Kidney epithelial cell (primary cell): ENCODE results near the gene MFAP4. TPM values are rescaled to one million over a fixed set of nuclear protein-coding genes. Genes with fewer than 3 reads are reported as not detected.
A peak's percentile ranks its signal among the peaks of the same experiment; 100 is the strongest.

Experiments
- DNase-seq: peaks from one replicate; pipeline ENCODE4 v3.0.0-alpha.2; 2010; ENCODE audit warnings: low read depth
- H3K27me3 ChIP-seq: 2 replicates; pipeline ENCODE4 v1.6.0; 2011; ENCODE audit warnings: low read length; ENCODE audit not compliant: control insufficient read depth, insufficient read depth
- H3K36me3 ChIP-seq: 2 replicates; pipeline ENCODE4 v1.5.1; 2011; ENCODE audit warnings: low read length; ENCODE audit not compliant: control insufficient read depth, insufficient read depth
- H3K4me3 ChIP-seq: 2 replicates; pipeline ENCODE4 v1.5.1; 2011; ENCODE audit warnings: low read depth, mild to moderate bottlenecking, control low read depth, low read length
- total RNA-seq: library from RNA; depleted of rRNA; stranded (reverse); fragments of >200 nt; gene quantifications from 2 replicates; pipeline ENCODE4 v1.2.3, GENCODE V29; 2015
- TF ChIP-seq, protein P1 (sequence below): IDR thresholded peaks from 2 replicates; pipeline ENCODE4 v1.5.1; 2011; ENCODE audit warnings: mild to moderate bottlenecking, moderate library complexity, low read length, control low read depth, inconsistent platforms; ENCODE audit not compliant: insufficient read depth, poor library complexity, severe bottlenecking

The MFAP4 gene
- total RNA-seq, 1 donor from 2014 or later, result 1.3 TPM

DNA sequence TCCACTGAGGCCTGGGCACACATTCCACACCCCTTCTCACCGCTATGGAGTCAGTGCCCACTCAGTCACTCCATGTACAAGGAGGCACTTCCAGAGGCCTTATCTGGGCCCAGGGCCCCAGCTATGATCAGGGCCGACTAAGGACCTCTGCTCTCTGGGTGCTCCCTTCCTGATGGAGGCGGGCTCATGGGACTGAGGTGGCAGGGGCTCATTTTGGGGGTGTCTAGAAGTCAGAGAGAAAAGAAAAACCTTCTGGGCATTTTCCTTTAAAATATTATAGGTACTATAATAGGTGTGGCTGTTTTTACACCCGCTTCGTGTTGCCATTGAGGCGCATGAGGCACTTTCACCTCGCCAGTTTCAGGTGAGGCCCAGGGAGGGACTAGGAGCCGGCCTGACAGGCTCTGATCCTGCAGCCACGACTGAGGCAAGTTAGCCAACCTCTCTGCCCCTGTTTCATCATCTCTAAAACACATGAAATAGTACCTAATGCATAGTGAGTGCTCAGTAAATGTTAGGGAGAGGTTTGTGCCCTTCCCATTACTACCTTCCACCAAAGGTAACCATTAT, 38.8 kb downstream of the MFAP4 start:
- TF ChIP-seq, protein P1, sequence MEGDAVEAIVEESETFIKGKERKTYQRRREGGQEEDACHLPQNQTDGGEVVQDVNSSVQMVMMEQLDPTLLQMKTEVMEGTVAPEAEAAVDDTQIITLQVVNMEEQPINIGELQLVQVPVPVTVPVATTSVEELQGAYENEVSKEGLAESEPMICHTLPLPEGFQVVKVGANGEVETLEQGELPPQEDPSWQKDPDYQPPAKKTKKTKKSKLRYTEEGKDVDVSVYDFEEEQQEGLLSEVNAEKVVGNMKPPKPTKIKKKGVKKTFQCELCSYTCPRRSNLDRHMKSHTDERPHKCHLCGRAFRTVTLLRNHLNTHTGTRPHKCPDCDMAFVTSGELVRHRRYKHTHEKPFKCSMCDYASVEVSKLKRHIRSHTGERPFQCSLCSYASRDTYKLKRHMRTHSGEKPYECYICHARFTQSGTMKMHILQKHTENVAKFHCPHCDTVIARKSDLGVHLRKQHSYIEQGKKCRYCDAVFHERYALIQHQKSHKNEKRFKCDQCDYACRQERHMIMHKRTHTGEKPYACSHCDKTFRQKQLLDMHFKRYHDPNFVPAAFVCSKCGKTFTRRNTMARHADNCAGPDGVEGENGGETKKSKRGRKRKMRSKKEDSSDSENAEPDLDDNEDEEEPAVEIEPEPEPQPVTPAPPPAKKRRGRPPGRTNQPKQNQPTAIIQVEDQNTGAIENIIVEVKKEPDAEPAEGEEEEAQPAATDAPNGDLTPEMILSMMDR, result no peak
- no peak for DNase-seq
- Histone ChIP-seq H3K4me3 (no peak overlapping the region), H3K36me3 (no peaks in the 10 kb centered on the region), H3K27me3 (no peaks in the 10 kb centered on the region)

DNA sequence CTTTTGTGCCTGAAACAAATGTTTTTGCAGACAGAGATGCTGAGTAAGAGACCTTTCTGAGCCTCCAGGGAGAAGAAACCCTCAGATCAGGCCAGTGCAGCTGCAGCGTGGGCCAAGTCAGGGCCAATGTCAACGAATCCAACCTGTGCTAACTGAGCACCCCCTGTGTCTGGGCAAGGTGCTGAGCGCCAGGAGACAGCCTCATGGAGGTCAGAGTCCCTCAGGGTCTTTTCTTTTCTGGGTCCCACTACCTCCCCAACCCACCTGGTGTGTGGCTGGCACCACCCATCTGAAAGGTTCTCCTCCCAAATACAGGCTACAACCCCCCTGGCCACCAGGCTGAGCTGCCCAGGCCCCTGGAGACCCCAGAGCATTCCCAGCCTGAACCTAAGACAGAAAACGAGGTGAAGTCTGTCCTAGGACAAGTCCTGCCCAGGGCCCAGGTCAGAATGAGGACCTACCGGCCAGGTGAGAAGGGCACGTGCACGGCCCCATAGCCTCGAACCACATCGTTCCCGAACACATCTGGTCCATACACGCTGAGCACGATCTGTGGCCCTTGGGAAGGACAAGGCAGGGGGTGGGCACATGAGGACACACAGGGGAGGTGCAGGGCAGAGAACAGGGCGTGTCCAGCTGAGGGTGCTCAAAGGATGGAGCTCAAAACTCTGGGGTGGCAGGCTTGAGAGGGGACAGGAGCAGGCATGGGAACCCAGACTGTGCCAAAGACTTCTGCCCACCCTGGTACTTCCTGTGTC, 39.5 kb downstream of the MFAP4 start:
- TF ChIP-seq, protein P1, result no peak
- no peak for DNase-seq
- H3K36me3 ChIP-seq, result no peaks in the 10 kb centered on the region
- no peak overlapping the region for H3K4me3 ChIP-seq
- H3K27me3 ChIP-seq, result no peaks in the 10 kb centered on the region

DNA sequence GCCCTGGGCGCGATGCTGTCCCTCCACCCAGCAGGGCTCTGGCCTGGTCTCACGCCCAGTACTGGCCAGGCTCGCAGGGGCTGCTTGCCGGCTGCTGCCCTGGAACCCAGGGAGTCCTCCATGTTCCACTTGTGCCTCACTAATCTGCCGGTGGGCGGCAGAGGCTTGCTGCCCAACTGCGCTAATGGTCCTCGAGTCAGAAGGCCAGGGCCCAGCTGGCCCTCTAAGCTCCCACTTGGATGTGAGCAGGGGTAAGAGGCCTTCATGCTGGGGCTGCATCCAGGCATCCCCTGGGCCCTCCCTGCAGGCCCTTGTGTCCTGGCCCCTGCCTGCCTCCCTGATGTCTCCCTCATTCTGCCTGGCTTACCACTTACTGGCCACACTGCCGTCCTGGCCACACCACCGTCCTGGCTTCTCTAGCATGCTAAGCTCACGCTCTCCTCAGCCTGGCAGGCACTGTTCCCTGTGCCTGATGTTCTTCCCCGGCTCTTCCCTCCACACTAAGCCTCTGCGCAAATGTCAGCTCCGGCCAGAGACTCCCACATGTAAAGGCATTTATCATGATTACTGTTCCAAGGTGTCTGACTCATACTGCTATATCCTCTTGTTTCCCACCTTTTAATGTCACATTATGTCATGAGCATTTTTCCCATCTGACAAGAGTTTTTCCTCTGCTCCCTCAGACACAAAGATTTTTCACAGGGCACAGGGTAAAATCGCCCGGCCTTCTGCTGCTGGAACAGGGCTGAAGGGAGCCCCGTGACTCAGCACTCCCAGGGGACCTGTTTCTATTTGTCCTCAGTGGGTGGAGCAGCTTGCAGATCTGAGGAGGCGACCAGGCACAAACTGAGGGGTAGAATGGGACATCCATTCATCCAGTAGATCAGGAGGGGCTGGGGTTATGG, 40.4 kb downstream of the MFAP4 start:
- Histone ChIP-seq H3K27me3 (no peaks in the 10 kb centered on the region), H3K36me3 (no peaks in the 10 kb centered on the region), H3K4me3 (no peak overlapping the region)
- TF ChIP-seq, protein P1, result no peak
- peak; percentile 54 for DNase-seq

DNA sequence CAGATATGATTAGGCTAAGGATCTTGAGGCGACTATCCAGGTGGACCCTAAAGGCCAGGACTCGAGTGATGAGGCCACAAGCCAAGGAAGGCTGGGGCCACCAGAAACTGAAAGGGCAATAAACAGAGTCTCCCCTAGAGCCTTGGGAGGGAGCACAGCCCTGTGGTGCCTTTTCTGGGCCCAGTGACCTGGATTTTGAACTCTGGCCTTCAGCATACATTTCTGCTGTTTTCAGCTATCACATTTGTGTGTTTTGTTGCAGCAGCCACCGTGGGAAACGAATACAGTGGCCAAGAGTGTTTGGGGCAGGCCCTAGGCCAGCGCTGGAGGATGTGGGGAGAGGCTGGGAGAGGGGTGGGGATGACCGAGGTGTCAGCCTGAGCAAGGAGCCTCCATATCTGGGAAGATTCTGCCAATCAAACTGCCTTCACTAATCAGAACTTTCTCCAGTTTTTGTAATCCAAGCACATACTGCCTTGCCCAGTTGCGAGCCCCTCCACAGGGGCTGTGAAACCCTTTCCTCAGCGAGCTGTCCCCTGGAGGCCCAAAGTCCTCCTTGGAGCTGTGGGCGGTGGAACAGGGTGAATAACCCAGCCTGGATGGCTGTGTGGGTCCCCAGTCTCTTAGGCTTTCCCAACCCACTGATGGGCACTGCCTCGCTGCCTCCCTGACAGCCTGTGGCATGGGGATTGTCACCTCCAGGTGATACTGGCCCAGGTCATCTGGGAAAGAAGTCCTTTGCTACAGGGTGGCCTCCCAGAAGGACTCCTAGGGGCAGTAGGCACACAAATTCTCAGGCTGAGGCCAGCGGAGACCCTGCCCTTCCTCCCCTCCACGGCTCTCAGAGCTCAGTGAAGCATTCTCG, 41.3 kb downstream of the MFAP4 start:
- TF ChIP-seq, protein P1, result no peak
- DNase-seq, result no peak
- no peaks in the 10 kb centered on the region for H3K36me3 ChIP-seq
- no peaks in the 10 kb centered on the region for H3K27me3 ChIP-seq
- H3K4me3 ChIP-seq, result no peak overlapping the region

DNA sequence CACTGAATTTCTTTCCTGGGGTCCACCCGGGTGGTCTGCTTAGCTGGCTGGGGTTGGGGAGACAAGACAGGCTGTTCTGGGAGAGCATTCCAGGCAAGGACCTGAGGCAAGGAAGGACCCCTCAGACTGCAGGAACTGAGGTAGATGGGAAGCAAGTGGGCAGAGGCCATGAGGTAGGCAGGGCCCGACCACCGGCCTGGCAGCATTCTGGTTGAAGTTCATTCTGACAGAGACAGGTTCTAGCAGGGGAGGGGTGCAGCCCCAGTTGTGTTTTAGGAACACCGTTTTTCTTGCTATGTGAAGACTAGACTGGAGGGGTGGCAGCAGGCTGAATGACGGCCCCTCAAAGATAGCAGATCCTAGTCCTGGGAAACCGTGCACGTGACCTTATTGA, 41.9 kb downstream of the MFAP4 start:
- H3K36me3 ChIP-seq, result no peaks in the 10 kb centered on the region
- TF ChIP-seq, protein P1, result no peak
- DNase-seq, result no peak

More for the DNA sequence above, 41.9 kb downstream of the MFAP4 start:
- Histone ChIP-seq H3K27me3 (no peaks in the 10 kb centered on the region), H3K4me3 (no peak overlapping the region)
